ENCODE results near the gene DEGS2.
A peak's percentile ranks its signal among the peaks of the same experiment; 100 is the strongest.
"Not testable (repeated sequence)": the region's sequence is repeated elsewhere in the genome, so short reads cannot be mapped to it uniquely, and the experiment has no call there.

The DEGS2 gene

DNA sequence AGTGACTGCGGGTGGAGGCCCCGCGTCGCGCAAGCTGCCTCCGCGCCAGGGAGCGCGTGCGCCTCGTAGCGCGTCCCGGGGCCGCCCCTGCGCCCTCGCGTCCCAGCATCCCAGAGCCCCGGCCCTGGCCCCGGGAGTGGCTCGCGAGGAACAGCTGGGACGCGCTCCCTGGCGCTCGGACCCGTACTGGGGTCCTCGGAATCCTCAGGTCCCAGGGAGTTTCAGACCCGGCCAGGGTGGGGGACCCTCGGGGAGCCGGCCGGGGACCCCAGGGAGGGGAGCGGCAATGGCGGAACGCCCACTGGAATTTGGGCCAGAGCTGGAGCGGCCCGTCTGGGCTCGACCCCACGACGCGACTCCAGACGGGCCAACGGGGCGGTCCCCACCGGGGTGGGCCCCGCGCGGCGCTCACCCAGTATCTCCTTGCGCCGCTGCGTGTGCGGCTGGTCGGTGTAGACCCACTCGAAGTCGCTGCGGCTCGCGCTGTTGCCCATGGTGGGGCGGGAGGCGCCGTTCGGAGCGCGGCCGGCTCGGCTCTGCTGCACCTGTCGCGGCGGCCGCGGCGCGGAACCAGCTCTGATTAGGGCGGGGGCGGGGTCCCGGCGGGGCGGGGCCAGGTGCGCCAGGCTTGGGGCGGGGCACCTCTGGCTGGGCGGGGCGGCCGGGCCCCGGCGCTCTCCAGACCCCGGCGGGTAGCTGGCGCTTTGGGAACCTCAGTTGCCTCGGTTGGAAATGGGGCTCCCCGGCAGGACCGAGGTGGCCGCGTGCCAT, at the start of gene DEGS2 (continued):
- TF ChIP-seq GLIS1 (tag by site-specific recombination; IDR thresholded peaks at IDR 0.05), result peak; percentile 74
- no peak for TF ChIP-seq HOXA7 (CRISPR knock-in tag; IDR thresholded peaks at IDR 0.05; ENCODE audit: borderline replicate concordance)
- TF ChIP-seq BCL11B (tag by site-specific recombination; IDR thresholded peaks at IDR 0.05; ENCODE audit: low read depth), result no peak
- 0 out of 2 replicates have a peak, but pooled peaks have one; percentile 47 for TF ChIP-seq SP3 (tag by site-specific recombination; IDR thresholded peaks at IDR 0.05)
- no peak for TF ChIP-seq ZNF302 (tag by site-specific recombination; IDR thresholded peaks at IDR 0.05; ENCODE audit: low read depth)
- TF ChIP-seq ZNF585B (tag by site-specific recombination; IDR thresholded peaks at IDR 0.05), result no peak
- no peak for TF ChIP-seq ZNF843 (tag by site-specific recombination; IDR thresholded peaks at IDR 0.05)
- TF ChIP-seq, protein P1, sequence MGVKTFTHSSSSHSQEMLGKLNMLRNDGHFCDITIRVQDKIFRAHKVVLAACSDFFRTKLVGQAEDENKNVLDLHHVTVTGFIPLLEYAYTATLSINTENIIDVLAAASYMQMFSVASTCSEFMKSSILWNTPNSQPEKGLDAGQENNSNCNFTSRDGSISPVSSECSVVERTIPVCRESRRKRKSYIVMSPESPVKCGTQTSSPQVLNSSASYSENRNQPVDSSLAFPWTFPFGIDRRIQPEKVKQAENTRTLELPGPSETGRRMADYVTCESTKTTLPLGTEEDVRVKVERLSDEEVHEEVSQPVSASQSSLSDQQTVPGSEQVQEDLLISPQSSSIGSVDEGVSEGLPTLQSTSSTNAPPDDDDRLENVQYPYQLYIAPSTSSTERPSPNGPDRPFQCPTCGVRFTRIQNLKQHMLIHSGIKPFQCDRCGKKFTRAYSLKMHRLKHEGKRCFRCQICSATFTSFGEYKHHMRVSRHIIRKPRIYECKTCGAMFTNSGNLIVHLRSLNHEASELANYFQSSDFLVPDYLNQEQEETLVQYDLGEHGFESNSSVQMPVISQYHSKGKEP (tag by site-specific recombination; IDR thresholded peaks at IDR 0.05), result no peak
- no peak for TF ChIP-seq ZNF626 (tag by site-specific recombination; IDR thresholded peaks at IDR 0.05)
- TF ChIP-seq KLF1 (tag by site-specific recombination; IDR thresholded peaks at IDR 0.05), result peak; percentile 37; the same call in 1 of the 2 replicates
- TF ChIP-seq KLF9 (tag by site-specific recombination; IDR thresholded peaks at IDR 0.05; ENCODE audit: low read depth), result peak; percentile 65; the same call in 1 of the 2 replicates
- no peak for TF ChIP-seq REPIN1 (tag by site-specific recombination; IDR thresholded peaks at IDR 0.05; ENCODE audit: low read depth)
- peak; percentile 38; the same call in 1 of the 2 replicates for TF ChIP-seq ZNF76 (tag by site-specific recombination; IDR thresholded peaks at IDR 0.05; ENCODE audit: borderline replicate concordance, low read depth)
- TF ChIP-seq ZBTB1 (tag by site-specific recombination; IDR thresholded peaks at IDR 0.05), result no peak
- TF ChIP-seq, protein P2, sequence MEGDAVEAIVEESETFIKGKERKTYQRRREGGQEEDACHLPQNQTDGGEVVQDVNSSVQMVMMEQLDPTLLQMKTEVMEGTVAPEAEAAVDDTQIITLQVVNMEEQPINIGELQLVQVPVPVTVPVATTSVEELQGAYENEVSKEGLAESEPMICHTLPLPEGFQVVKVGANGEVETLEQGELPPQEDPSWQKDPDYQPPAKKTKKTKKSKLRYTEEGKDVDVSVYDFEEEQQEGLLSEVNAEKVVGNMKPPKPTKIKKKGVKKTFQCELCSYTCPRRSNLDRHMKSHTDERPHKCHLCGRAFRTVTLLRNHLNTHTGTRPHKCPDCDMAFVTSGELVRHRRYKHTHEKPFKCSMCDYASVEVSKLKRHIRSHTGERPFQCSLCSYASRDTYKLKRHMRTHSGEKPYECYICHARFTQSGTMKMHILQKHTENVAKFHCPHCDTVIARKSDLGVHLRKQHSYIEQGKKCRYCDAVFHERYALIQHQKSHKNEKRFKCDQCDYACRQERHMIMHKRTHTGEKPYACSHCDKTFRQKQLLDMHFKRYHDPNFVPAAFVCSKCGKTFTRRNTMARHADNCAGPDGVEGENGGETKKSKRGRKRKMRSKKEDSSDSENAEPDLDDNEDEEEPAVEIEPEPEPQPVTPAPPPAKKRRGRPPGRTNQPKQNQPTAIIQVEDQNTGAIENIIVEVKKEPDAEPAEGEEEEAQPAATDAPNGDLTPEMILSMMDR (tag by site-specific recombination; IDR thresholded peaks at IDR 0.05), result no peak

DNA sequence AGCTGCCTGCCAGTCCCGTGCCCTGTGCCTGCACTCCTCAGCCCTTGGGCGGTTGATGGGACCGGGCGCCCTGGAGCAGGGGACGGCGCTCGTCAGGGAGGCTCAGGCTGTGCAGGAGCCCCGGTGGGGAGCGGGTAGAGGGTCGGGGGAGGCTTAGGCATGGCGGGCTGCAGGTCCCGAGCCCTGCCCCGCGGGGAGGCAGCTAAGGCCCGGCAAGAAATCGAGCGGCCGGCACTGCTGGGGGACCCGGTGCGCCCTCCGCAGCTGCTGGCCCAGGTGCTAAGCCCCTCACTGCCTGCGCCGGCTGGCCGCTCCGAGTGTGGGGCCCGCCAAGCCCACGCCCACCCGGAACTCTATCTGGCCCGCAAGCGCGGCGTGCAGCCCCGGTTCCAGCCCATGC, 48.7 kb upstream of the DEGS2 start:
- CTCF ChIA-PET, result interaction anchor here (0.6 to 1.5 kb wide), 2 partner anchors 14 to 51 kb away, joined by 4 to 5 read pairs; no protein-coding TSS in a partner anchor
- H3K9me3 ChIP-seq (ENCODE audit: control insufficient read depth, insufficient read depth, low read depth, low read length); H3K4me1 ChIP-seq (ENCODE audit: control insufficient read depth, insufficient read depth, low read length); POLR2A ChIA-PET; H3K27ac ChIP-seq (ENCODE audit: extremely low read depth, low read depth, low read length); H3K36me3 ChIP-seq (ENCODE audit: control insufficient read depth in 2 of 2, insufficient read depth in 1 of 2, low read length in 2 of 2); H3K4me3 ChIP-seq (ENCODE audit: low read depth, low read length): not testable (repeated sequence)

DNA sequence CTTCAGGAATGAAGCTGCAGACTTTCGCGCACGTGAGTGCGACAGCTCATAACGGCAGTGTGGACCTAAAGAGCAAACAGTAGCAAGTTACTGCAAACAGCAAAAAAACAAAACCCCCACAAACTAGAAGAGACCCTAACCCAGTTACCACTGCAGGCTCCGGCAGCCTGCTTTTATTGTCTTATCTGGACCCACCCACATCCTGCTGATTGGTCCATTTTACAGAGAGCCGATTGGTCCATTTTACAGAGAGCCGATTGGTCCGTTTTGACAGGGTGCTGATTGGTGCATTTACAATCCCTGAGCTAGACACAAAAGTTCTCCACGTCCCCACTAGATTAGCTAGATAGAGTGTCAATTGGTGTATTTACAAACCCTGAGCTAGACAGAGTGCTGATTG, 48.1 kb upstream of the DEGS2 start:
- H3K4me3 ChIP-seq (ENCODE audit: low read depth, low read length); H3K4me1 ChIP-seq (ENCODE audit: control insufficient read depth, insufficient read depth, low read length); H3K36me3 ChIP-seq (ENCODE audit: control insufficient read depth in 2 of 2, insufficient read depth in 1 of 2, low read length in 2 of 2); H3K9me3 ChIP-seq (ENCODE audit: control insufficient read depth, insufficient read depth, low read depth, low read length); POLR2A ChIA-PET; H3K27ac ChIP-seq (ENCODE audit: extremely low read depth, low read depth, low read length): not testable (repeated sequence)
- CTCF ChIA-PET, result interaction anchor here (0.6 to 1.5 kb wide), 2 partner anchors 14 to 52 kb away, joined by 4 to 5 read pairs; no protein-coding TSS in a partner anchor

DNA sequence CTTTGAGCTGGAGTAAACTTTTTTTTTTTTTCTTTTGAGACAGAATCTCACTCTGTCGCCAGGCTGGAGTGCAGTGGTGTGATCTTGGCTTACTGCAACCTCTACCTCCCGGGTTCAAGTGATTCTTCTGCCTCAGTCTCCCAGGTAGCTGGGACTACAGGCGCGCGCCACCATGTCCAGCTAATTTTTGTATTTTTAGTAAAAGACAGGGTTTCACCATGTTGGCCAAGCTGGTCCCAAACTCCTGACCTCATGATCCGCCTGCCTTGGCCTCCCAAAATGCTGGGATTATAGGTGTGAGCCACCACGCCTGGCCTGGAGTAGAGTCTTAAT, 45.4 kb upstream of the DEGS2 start:
- H3K27ac ChIP-seq (ENCODE audit: extremely low read depth, low read depth, low read length); H3K36me3 ChIP-seq (ENCODE audit: control insufficient read depth in 2 of 2, insufficient read depth in 1 of 2, low read length in 2 of 2); H3K9me3 ChIP-seq (ENCODE audit: control insufficient read depth, insufficient read depth, low read depth, low read length); H3K4me3 ChIP-seq (ENCODE audit: low read depth, low read length); POLR2A ChIA-PET; H3K4me1 ChIP-seq (ENCODE audit: control insufficient read depth, insufficient read depth, low read length): not testable (repeated sequence)
- CTCF ChIA-PET, result interaction anchor here (5.1 kb wide), 1 partner anchor 11 kb away, joined by 32 read pairs; no protein-coding TSS in a partner anchor

Data from HEK293 (cell line).